ENCODE measurements around the gene ARHGAP4.

Gene ARHGAP4

DNA sequence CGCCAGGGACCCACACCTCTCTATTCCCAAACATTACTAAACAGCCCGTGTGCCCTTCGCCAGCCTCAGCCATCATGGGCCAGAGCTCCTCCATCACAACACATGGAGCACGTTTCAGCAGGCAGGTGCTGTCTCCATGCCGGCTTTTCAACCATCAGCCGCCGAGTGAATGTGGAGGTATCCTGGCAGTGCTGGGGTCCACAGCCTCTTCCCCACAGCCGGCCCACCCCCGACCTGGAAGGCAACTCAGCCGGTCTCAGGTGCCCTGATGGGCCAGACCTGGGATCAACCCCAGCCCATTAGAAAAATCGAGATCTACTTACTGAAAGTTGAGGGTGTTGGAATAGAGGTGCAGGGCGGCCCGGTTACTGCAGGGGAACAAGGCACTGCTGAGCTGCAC is 5.7 kb upstream of the ARHGAP4 start:
- no peak overlapping the region for H3K4me3 ChIP-seq (ENCODE audit: control insufficient read depth, low read depth, low read length)
- no peak for TF ChIP-seq CTCF (IDR thresholded peaks at IDR 0.05; ENCODE audit: control insufficient read depth, insufficient read depth, low read depth, low read length, missing control alignments)
- no peak for DNase-seq (ENCODE audit: low read depth)

- no peak for TF ChIP-seq CTCF (IDR thresholded peaks at IDR 0.05; ENCODE audit: control insufficient read depth, insufficient read depth, low read depth, low read length, missing control alignments)
- DNase-seq (ENCODE audit: low read depth), result no peak
- no peak overlapping the region for H3K4me3 ChIP-seq (ENCODE audit: control insufficient read depth, low read depth, low read length)
Observed at GRCh38 chrX:153931151-153931550, 5.1 kb upstream of the ARHGAP4 start.

DNA sequence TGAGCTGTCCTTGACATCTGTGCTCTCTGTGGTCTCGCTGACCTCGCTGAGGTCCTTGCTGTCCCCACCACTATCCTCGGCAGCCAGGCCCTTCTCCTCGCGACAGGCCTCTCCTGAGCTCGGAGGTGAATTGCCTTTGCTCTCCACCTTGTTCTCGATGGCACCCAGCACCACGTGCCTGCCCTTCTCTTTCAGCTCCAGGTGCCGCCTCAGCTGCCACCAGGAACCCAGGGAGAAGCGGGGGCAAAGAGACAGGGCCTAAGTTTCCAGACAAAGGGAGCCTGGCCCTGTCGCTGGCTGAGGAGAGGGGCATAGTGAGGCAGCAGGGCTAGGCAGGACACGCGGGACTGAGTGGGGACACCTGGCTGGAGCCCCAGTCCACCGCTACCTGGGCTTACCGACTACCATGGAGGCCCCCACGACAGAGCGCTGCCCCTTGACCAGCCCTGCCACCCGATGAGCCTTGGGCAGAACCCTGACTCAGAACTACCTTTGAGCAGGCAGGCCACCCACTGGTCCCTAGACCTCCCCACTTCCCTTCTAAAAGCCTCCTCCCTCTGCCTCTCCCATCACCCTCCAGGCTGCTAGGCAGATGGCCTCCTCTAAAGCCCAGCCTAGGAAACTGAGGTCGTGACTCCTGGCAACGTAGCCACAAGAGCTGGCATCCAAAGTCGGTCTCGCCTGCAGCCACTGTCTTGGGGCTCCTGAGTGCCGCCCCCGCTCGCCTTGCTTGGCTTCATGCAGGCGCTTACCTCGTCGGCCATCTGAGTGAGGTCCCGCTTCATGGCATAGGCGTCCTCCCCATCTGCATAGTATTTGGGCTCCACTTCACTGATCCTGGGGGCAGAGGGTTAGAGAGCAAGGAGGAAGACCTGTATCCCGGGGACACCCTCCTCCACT is 4.2 kb upstream of the ARHGAP4 start:
- no peak for TF ChIP-seq CTCF (IDR thresholded peaks at IDR 0.05; ENCODE audit: control insufficient read depth, insufficient read depth, low read depth, low read length, missing control alignments)
- DNase-seq (ENCODE audit: low read depth), result no peak

GRCh38 chrX:153929576-153929975 is 3.5 kb upstream of the ARHGAP4 start:
- no peak overlapping the region for H3K4me3 ChIP-seq (ENCODE audit: control insufficient read depth, low read depth, low read length)
- DNase-seq (ENCODE audit: low read depth), result no peak
- no peak for TF ChIP-seq CTCF (IDR thresholded peaks at IDR 0.05; ENCODE audit: control insufficient read depth, insufficient read depth, low read depth, low read length, missing control alignments)

More for the DNA sequence above, 4.2 kb upstream of the ARHGAP4 start:
- no peak overlapping the region for H3K4me3 ChIP-seq (ENCODE audit: control insufficient read depth, low read depth, low read length)

GRCh38 chrX:153928846-153929245 is 2.8 kb upstream of the ARHGAP4 start:
- no peak for DNase-seq (ENCODE audit: low read depth)
- no peak overlapping the region for H3K4me3 ChIP-seq (ENCODE audit: control insufficient read depth, low read depth, low read length)
- no peak for TF ChIP-seq CTCF (IDR thresholded peaks at IDR 0.05; ENCODE audit: control insufficient read depth, insufficient read depth, low read depth, low read length, missing control alignments)

GRCh38 chrX:153927922-153928760 is 2.1 kb upstream of the ARHGAP4 start:
- peak; percentile 91 for DNase-seq (ENCODE audit: low read depth)
- peak overlapping the region; percentile 63 for H3K4me3 ChIP-seq (ENCODE audit: control insufficient read depth, low read depth, low read length)
- TF ChIP-seq CTCF (IDR thresholded peaks at IDR 0.05; ENCODE audit: control insufficient read depth, insufficient read depth, low read depth, low read length, missing control alignments), result peak; percentile 12

Measured in AG09309 (cell line).